Heart left ventricle (tissue), 16 donors: ENCODE data around the gene SPOCK2. TPM values are rescaled to one million over a fixed set of nuclear protein-coding genes. Genes with fewer than 3 reads are reported as not detected.

Source experiments
- ATAC-seq, 4 donors: fragments of 200-7000 bp; cut with Tn5 transposase; one replicate each; pipeline ENCODE4 v1.9.1; 2020 to 2022; ENCODE audit warnings: moderate library complexity in 4 of 4, mild to moderate bottlenecking in 3 of 4, moderate number of reproducible peaks in 1 of 4
- DNase-seq, 5 donors: peaks; one replicate each; pipeline ENCODE4 v3.0.0-alpha.2; 2020
- H3K27ac ChIP-seq, 12 donors: fragments of 200-600 bp; sonication (generic) in 4 of 12; one replicate each; pipeline versions ENCODE4 v1.5.0 to v1.8.0; 2016 to 2022; ENCODE audit warnings: mild to moderate bottlenecking in 2 of 12
- H3K27me3 ChIP-seq, 9 donors: fragments of 200-600 bp; sonication (generic) in 2 of 9; one replicate each; pipeline versions ENCODE4 v1.5.1 to v1.8.0; 2016 to 2022; ENCODE audit warnings: mild to moderate bottlenecking in 3 of 9
- H3K36me3 ChIP-seq, 9 donors: fragments of 200-600 bp; sonication (generic) in 2 of 9; one replicate each; pipeline versions ENCODE4 v1.5.0 to v1.8.0; 2018 to 2022; ENCODE audit warnings: mild to moderate bottlenecking in 2 of 9
- H3K4me1 ChIP-seq, 12 donors: fragments of 200-600 bp; sonication (generic) in 4 of 12; one replicate each; pipeline versions ENCODE4 v1.5.0 to v1.8.0; 2016 to 2022; ENCODE audit warnings: mild to moderate bottlenecking in 3 of 12
- H3K4me3 ChIP-seq, 12 donors: fragments of 200-600 bp; sonication (generic) in 4 of 12; one replicate each; pipeline versions ENCODE4 v1.5.0 to v1.8.0; 2017 to 2022; ENCODE audit warnings: mild to moderate bottlenecking in 9 of 12, moderate library complexity in 4 of 12
- H3K9me3 ChIP-seq, 12 donors: fragments of 200-600 bp; sonication (generic) in 4 of 12; one replicate each; pipeline versions ENCODE4 v1.5.0 to v1.8.0; 2016 to 2022; ENCODE audit warnings: mild to moderate bottlenecking in 1 of 12
- POLR2A ChIP-seq, 2 donors: fragments of 450-650 bp; IDR thresholded peaks; one replicate each; pipeline ENCODE4 v1.6.1; 2017; ENCODE audit warnings: antibody characterized with exemption in 2 of 2, mild to moderate bottlenecking in 2 of 2, moderate library complexity in 2 of 2
- WGBS, 4 donors: extraction: QIAGEN DNeasy Blood & Tissue Kit in 2 of 4; methylation state at CpG; one replicate each; pipeline versions ENCODE4 v1.1.5 to v1.1.7; 2013 to 2018; 5-methylcytosine and 5-hydroxymethylcytosine counted together
- intact Hi-C, 10 donors: fragments of 100-400 bp; cut with DNase I; formaldehyde crosslinking; loops; one replicate each; pipeline versions ENCODE4 v1.11.1 to v1.14.2; 2022
- polyA plus RNA-seq, 2 donors: library from polyadenylated mRNA; stranded (reverse); fragments of 200-250 nt; gene quantifications; one replicate each; pipeline ENCODE4 v1.2.3, GENCODE V29; 2013
- total RNA-seq, 9 donors: library from RNA; depleted of rRNA in 2 of 9; stranded (reverse); fragments of >200 nt in 2 of 9; fragmentation: NEBNext Ultra II Directional in 3 of 9; extraction: Animal tissue kit (Norgen Biotek cat#: 25700) in 3 of 9; gene quantifications; one replicate each; pipeline versions ENCODE4 v1.1.0 to v1.2.4, GENCODE V29; 2016 to 2023
- TF ChIP-seq, protein P1 (sequence below), 12 donors: fragments of 200-600 bp; sonication (generic) in 4 of 12; IDR thresholded peaks; one replicate each; pipeline versions ENCODE4 v1.5.0 to v1.8.0; 2018 to 2022; ENCODE audit warnings: antibody characterized with exemption in 12 of 12, mild to moderate bottlenecking in 5 of 12
- donor health status: ischemic (EF 13 %, LVEDD 7.1; RV severe dilation, severe dysfunction).
- donor health status: healthy with polysubstance abuse.
- donor health status: DM: no; HTN: yes; CAD: no.
- donor health status: DM: no; HTN: no; CAD: no.
- donor health status: ischemic (EF 25% LVEDD 6.9; RV normal size, moderate dysfunction).
- donor health status: ischemic (EF 25% LVEDD 5.7; RV mildly dilated, moderate dysfunction).
- donor health status: healthy.
- donor health status: DM: yes; HTN: yes; CAD: no.
- donor health status: ischemic (EF 35%, LVEDD 5.7; RV mildly dilated, moderate dysfunction).
- donor health status: nonischemic (EF 11% LVEDD 7.7; RV severe dilation, severe dysfunction).
- donor health status: DM: yes; HTN: yes; CAD: no.
- donor health status: PGD.
- donor health status: ischemic (EF 29% LVEDD 5.4; RV normal size, mild dysfunction).
- donor health status: nonischemic (EF 23%, LVEDD 6.1; RV moderate dilation, normal function).

Gene SPOCK2
- total and polyA plus RNA-seq, 11 donors = 4.4 to 16.6 (median 8.0) TPM

DNA sequence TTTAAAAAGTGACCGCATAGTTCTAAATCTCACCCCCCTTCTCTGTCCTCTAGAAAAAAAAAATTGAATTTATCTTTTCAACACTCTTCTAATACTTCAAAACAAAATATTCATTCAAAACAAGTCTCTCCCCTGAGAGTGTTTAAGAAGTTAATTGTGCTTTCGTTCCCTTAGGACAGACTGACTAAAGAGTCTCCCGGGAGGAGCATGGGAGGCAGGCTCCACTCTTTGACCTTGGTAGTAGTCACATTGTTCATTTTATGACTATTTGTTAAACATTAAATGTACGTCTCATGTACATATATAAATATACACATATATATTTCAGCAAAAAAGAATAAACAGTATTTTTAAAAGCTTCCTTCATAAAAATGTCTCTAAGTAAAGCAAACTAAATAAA is 35.3 kb upstream of the SPOCK2 start:
- peaks cover 0 to 27% (median 9%) of the 10 kb centered on the region in 9 donors for H3K36me3 ChIP-seq
- H3K4me3 ChIP-seq = no peak overlapping the region
- intact Hi-C loops = loop anchor here in 1 of 10 donors (5.0 kb wide), 1 partner anchor 214 kb away; no protein-coding TSS in a partner anchor
- DNase-seq (no peak), ATAC-seq (no peak)
- H3K4me1 ChIP-seq = peaks cover 0 to 15% (median 4%) of the 10 kb centered on the region in 12 donors
- no peaks in the 10 kb centered on the region for H3K27me3 ChIP-seq
- no peak for TF ChIP-seq POLR2A (IDR thresholded peaks at IDR 0.05)
- TF ChIP-seq, protein P1, sequence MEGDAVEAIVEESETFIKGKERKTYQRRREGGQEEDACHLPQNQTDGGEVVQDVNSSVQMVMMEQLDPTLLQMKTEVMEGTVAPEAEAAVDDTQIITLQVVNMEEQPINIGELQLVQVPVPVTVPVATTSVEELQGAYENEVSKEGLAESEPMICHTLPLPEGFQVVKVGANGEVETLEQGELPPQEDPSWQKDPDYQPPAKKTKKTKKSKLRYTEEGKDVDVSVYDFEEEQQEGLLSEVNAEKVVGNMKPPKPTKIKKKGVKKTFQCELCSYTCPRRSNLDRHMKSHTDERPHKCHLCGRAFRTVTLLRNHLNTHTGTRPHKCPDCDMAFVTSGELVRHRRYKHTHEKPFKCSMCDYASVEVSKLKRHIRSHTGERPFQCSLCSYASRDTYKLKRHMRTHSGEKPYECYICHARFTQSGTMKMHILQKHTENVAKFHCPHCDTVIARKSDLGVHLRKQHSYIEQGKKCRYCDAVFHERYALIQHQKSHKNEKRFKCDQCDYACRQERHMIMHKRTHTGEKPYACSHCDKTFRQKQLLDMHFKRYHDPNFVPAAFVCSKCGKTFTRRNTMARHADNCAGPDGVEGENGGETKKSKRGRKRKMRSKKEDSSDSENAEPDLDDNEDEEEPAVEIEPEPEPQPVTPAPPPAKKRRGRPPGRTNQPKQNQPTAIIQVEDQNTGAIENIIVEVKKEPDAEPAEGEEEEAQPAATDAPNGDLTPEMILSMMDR (IDR thresholded peaks at IDR 0.05) = no peak
- no peaks in the 10 kb centered on the region for H3K9me3 ChIP-seq
- no peak overlapping the region for H3K27ac ChIP-seq
- WGBS, 4 donors = 65 to 86% (median 67%) methylated on average over 4 of the region's 4 CpGs

GRCh38 chr10:72122221-72122620 is 33.9 kb upstream of the SPOCK2 start:
- no peak overlapping the region for H3K4me3 ChIP-seq
- TF ChIP-seq, protein P1 (IDR thresholded peaks at IDR 0.05) = no peak
- no peak for TF ChIP-seq POLR2A (IDR thresholded peaks at IDR 0.05)
- H3K36me3 ChIP-seq = peaks cover 0 to 21% (median 2%) of the 10 kb centered on the region in 9 donors
- no peak for ATAC-seq
- intact Hi-C loops = loop anchor here in 1 of 10 donors (5.0 kb wide), 1 partner anchor 215 kb away; no protein-coding TSS in a partner anchor
- H3K27me3 ChIP-seq = no peaks in the 10 kb centered on the region
- H3K4me1 ChIP-seq = peaks cover 0 to 15% (median 4%) of the 10 kb centered on the region in 12 donors
- no peaks in the 10 kb centered on the region for H3K9me3 ChIP-seq
- H3K27ac ChIP-seq = no peak overlapping the region
- no peak for DNase-seq
- 94 to 100% (median 96%) methylated on average over 4 of the region's 4 CpGs for WGBS, 4 donors

GRCh38 chr10:72121389-72121788 is 33.0 kb upstream of the SPOCK2 start:
- H3K27ac ChIP-seq = no peak overlapping the region
- H3K4me1 ChIP-seq = peaks cover 0 to 15% (median 4%) of the 10 kb centered on the region in 12 donors
- intact Hi-C loops = loop anchor here in 1 of 10 donors (5.0 kb wide), 1 partner anchor 216 kb away; no protein-coding TSS in a partner anchor
- TF ChIP-seq POLR2A (IDR thresholded peaks at IDR 0.05) = no peak
- TF ChIP-seq, protein P1 (IDR thresholded peaks at IDR 0.05) = no peak
- no peaks in the 10 kb centered on the region for H3K27me3 ChIP-seq
- H3K36me3 ChIP-seq = peaks cover 0 to 16% (median 0%) of the 10 kb centered on the region in 9 donors
- H3K4me3 ChIP-seq = no peak overlapping the region
- peaks cover 0 to 5% (median 0%) of the 10 kb centered on the region in 12 donors for H3K9me3 ChIP-seq
- 95 to 100% (median 97%) methylated on average over 1 of the region's 1 CpG for WGBS, 4 donors
- no peak for ATAC-seq
- no peak for DNase-seq

DNA sequence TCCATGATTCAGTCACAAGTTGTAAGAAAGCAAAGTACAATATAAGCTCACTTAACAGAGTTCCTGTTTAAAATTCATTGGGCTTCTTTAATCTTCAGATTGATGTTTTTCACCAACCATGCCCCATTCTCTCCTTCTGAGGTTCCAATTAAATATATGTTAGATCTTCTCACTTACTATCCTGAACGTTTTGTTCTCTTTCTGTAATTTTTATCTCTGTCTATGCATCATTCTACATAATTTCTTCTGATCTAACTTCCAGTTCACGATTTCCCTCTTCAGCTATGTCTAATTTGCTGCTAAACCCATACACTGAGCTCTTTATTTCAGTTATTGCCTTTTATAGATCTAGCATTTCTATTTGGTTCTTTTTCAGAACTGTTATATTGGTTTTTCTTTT is 28.0 kb upstream of the SPOCK2 start:
- Histone ChIP-seq H3K9me3 (peaks cover 0 to 10% (median 0%) of the 10 kb centered on the region in 12 donors), H3K4me3 (no peak overlapping the region), H3K36me3 (peaks cover 0 to 11% (median 0%) of the 10 kb centered on the region in 9 donors), H3K27me3 (no peaks in the 10 kb centered on the region), H3K4me1 (peaks cover 0 to 17% (median 0%) of the 10 kb centered on the region in 12 donors), H3K27ac (no peak overlapping the region)
- intact Hi-C loops = loop anchor here in 2 of 10 donors (10.0 kb wide), 2 partner anchors 58 to 62 kb away; no protein-coding TSS in a partner anchor
- TF ChIP-seq POLR2A (IDR thresholded peaks at IDR 0.05) = no peak
- TF ChIP-seq, protein P1 (IDR thresholded peaks at IDR 0.05) = no peak
- DNase-seq = no peak
- ATAC-seq = no peak
- 96 to 100% (median 98%) methylated on average over 2 of the region's 2 CpGs for WGBS, 4 donors
